HUDEP-2 (cell line): ENCODE results near the gene RAET1G.
A peak's percentile ranks its signal among the peaks of the same experiment; 100 is the strongest.
"Not testable (repeated sequence)": the region's sequence is repeated elsewhere in the genome, so short reads cannot be mapped to it uniquely, and the experiment has no call there.

Experiments used
- DNase-seq, 76 experiments: peaks; one replicate each; lab custom pipeline; 2025; ENCODE audit not compliant: unreplicated experiment in 76 of 76; lab: John Stamatoyannopoulos, UW

The RAET1G gene

GRCh38 chr6:149935246-149935645 is 12.3 kb upstream of the RAET1G start:
- peak in 1 of 76 experiments; percentile 38 for DNase-seq

GRCh38 chr6:149934249-149935156 is 11.6 kb upstream of the RAET1G start:
- peak in 53 of 76 experiments; percentile 12 to 73 (median 46) for DNase-seq

DNA sequence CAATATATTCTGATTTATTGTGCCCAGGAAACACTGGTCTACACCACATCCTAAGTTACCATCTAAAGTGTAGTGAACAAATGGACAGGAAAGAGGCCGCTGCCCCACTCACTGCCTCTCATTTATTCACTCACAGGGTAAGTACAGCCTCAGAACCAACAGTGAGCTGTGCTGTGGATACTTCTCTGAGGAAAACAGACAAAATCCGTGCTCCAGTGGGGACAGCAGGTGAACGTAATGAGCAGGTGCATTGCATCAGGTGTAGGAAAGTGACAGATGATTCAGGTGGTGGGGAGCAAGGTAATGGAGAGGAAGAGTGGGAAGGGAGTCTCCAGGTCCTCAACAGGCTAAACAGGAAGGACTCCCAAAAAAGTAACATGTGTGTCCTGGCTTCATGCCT is 10.5 kb upstream of the RAET1G start:
- DNase-seq = no peak

- DNase-seq = no peak
Measured at GRCh38 chr6:149933036-149933435, 10.1 kb upstream of the RAET1G start.

DNA sequence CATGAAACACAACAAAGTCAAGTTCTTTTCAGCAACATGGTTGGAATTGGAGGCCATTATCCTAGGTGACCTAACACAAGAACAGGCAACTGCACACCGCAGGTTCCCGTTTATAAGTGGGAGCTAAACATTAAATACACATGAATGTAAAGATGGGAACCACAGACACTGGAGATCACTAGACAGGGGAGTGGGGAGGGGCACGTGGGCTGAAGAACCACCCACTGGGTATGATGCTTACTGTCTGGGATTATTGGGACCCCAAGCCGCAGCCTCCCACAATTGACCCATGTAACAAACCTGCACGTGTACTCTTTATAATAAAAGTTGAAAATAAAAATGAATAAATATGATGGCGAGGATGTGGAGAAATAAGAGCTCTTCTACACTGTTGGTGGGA is 8.6 kb upstream of the RAET1G start:
- no peak for DNase-seq

- no peak for DNase-seq
Measured at GRCh38 chr6:149929422-149929821, 6.5 kb upstream of the RAET1G start.

GRCh38 chr6:149927025-149927424 is 4.1 kb upstream of the RAET1G start:
- DNase-seq = not testable (repeated sequence)

DNA sequence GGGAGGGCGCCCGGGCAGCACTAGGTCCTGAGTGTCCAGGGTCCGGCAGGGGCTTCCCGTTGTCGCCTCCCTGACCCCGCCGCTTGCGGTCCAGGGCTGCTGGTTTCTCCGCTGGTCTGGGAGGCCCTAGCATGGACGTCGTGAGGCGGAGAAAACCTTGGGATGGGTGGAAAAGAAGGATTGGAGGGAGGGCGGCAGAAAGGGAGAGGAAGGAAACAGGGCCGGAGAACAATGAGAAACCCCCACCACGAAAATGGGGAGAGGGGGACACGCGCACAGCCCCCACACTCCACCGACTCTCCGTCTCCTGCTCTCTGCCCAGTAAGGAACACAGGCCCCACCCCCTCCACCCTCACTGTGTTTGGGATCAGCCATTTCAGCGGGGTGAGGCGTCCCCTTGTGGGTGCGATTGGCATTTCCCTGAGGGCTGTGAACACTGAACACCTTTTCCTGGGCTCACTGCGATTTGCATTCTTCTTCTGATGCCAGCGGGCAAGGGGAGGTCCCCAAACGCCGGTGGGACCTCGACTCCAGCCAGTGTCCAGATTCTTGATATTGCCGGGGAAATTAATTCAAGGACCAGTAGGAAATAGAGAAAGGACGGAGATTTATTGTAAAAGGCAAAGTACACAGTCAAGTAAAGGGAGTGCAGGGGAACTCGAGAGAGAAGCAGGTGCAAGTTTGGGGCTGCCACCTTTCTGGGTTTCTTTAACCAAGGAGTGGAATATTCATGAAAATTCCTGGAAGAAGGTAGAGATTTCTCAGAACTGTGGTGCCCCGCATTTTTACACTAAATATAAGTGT is 3.3 kb upstream of the RAET1G start:
- DNase-seq = peak in 69 of 76 experiments; percentile 23 to 89 (median 73)

DNA sequence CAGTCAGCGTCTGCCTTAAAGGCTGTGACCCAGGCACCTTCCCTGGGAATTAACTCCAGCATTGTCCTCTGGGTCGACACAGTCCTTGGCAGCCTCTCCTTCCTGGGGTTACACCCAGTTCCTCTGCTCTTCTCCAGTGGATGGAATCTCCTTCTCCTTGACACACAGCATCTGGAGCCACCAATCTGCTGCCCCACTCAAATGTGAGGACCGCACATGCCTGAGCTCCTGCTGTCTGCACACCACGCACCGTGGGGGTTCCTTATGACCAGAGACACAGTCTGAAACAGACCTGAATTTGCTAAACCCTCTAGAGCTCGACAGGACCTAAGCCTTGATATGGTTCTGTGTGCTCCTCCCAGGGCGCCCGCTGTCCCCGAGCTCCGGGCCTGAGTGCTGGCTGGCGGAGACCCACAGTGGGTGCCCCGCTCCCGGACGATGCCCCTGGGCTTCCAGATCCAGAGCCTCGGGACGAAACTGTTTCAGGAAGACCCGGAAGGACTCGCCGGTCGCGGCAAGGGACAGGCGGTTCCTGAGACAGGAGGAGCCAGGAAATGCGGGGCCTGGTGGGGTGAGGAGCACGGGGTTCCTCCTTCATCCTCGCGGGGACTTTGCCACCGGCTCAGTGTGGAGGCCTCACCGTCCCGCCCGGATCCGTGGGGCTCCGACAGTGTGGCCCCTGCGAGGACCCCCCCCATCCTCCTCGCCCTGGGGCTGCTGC is 2.5 kb upstream of the RAET1G start:
- DNase-seq = no peak

DNA sequence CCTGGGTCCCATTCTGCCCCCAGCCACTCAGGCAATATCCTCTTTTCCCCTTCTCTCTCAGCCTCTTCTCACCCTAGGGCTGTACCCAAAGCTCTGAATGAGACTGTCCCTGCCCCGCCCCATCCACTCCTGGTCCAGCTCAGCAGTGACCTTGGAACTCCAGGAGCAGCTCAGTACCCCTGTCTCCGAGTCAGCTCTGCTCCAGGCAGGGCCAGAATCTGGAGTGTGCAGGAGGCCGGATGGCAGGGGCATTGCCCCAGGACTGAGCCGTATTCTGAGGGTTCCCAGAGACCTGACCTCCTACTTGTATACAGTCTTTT is 2.0 kb upstream of the RAET1G start:
- no peak for DNase-seq

DNA sequence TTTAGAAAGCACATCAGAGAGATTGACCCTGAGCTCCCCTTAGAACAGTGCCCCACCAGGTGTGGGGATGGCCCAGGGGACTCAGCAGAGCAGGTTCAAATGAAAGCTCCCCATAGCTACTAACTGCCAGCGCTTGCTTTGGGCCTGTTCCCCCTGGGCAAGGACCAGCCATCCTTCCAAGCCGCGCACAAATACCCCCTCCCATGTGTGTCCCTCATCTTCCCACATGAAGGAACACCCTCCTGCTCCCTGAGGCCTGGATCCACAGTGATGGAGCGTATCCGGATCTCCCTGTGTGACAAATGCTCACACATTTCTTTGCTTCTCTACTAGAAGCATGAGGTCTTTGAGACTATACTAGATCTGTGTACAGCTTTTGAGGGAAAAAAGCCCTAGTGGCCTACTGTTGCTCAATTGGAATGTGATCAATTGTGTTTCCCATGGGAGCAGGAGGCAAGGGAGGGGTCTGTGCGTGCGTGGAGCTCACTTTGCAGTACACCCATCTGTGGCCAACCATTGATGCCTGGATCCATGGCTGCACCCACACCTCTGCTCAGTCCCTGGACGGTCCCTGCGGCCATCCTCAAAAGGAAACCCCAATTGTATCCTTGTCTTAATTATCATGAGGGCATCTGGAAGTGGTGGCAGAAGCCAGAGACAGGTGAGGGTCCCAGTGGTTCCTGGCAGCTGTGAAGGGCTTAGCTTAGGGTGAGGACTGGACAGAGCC is 1.4 kb upstream of the RAET1G start:
- no peak for DNase-seq

- DNase-seq = no peak
Measured at GRCh38 chr6:149923327-149923986, 536 bp upstream of the RAET1G start.

GRCh38 chr6:149922091-149922490 is 830 bp downstream of the RAET1G start:
- DNase-seq = not testable (repeated sequence)

DNA sequence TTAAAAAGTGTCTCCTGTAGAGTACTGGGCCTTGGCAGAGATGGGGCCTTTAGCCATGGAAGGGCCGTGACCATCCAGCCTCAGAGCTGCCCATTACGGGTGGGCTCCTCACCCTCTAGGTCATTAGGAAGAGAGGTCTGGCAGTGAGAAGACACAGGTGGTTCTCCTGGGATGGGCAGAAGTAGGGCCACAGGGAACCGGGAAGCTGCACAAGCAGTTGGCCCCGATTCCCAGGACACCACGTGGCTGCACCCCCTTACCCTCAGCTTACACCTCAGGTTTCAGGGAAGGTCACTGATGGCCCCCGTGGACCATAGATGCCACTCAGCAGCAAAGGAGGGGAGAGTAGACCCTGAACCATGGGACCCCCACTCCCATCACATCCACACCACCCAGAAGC is 1.6 kb downstream of the RAET1G start:
- DNase-seq = no peak

DNA sequence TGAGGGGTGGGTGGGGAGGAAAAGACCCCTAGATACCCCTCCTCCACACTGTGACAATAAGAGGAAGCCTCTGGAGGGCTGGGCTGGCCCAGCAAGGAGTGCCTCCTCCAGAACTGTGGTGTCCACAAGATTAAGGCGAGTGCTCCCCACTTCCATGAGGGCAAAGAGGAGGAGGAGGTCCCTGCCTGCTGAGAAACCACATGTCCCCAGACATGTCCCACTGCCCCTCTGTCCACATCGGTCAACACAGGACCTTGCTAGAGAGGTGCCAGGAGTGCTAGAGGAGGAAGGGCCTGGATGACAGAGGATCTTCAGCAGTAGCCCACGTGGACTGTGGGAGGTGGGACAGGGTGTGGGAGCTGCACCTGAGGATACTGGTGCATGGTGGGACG is 3.1 kb downstream of the RAET1G start:
- DNase-seq = no peak

DNA sequence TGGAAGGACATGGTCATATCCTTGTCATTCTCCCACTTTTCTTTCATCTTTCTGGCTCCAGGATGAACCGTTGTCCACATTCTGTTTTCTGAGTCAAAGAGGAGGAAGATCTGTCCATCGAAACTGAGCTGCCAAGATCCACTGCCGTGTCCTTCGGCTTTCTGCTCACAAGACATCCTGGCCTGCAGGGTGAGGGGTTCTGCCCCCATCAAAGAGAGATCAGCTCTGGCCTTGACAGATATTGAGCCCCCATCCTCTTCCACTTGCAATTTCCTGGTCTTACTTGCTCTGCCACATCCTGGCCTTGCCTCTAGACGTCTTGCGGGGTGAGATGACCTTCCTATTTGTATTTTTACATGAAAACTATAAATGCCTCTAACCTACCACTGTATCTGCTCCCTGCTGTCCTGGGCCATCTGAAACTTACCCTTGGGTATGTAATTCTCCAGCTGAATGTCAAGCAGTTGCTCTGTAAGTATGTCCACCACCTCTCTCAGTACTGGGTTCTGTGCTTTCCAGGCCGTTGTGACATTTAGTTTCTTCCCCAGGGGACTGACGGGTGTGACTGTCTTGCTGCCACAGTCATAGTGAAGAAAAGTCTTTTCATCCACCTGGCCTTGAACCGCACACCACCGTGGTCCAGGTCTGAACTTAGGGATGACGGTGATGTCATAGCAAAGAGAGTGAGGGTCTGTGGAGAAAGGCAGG is 3.6 kb downstream of the RAET1G start:
- DNase-seq = not testable (repeated sequence)

DNA sequence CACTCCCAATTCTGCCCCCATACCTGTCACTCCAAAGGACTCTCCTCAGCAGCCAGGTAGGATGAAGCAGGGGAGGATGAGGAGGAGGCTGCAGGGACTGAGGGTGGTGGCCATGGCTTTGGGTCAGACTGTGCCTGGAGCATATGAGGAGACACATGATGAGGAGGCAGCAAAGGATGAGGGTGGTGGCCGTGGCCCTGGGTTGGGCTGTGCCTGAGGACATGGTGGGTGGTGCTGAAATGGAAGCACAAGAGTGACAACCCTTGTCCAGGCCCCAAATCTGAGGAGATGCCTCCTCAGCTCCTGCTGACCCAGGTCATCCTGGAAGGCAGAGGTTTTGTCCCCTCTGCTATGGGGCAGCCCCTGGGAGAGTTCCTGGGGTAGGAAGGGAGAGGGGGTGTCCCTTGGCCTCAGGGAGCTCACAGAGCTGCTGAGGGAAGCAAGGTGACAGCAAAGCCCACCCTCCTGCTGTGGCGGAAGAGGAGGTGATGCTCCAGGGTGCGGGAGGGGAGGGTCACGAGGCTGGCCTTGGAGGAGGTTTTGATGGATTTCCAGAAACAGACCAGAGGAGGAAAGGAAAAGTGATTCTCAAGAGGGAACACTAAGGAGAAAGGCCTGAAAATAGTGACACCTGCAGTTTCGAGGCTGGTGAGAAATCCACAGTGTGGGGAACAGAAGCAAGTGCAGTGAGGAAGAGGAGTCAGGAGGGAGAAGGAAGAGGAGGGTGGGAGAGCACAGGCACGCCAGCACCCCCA is 4.6 kb downstream of the RAET1G start:
- DNase-seq = no peak

DNA sequence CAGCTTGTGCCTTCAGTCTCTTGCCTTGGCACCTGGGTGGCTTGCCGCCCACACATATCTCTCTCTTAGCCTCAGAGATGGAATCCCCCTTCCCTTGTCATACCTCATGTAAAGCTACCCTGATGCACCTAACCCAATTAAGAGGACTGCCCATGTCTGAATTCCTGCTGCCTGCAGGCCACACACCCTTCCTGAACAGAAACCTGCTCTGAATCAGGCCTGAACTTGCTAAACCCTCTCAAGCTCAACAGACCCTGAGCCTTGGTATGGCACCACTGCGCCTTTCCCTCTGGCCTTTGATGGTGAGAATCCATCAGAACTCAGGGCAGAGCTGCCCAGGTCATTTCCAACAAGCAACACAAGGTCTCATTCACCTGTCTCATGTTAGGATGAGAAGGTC is 5.2 kb downstream of the RAET1G start:
- DNase-seq = no peak
